G401.6 (cell line): ENCODE data around the gene NPS.

Experiments
- FAIRE-seq: peaks from 2 replicates; lab custom pipeline; 2012; peaks lifted over from hg19 to GRCh38; lab: Jason Lieb, UNC

The NPS gene

GRCh38 chr10:127561647-127562046 is 12.5 kb downstream of the NPS start:
- no peak for FAIRE-seq

DNA sequence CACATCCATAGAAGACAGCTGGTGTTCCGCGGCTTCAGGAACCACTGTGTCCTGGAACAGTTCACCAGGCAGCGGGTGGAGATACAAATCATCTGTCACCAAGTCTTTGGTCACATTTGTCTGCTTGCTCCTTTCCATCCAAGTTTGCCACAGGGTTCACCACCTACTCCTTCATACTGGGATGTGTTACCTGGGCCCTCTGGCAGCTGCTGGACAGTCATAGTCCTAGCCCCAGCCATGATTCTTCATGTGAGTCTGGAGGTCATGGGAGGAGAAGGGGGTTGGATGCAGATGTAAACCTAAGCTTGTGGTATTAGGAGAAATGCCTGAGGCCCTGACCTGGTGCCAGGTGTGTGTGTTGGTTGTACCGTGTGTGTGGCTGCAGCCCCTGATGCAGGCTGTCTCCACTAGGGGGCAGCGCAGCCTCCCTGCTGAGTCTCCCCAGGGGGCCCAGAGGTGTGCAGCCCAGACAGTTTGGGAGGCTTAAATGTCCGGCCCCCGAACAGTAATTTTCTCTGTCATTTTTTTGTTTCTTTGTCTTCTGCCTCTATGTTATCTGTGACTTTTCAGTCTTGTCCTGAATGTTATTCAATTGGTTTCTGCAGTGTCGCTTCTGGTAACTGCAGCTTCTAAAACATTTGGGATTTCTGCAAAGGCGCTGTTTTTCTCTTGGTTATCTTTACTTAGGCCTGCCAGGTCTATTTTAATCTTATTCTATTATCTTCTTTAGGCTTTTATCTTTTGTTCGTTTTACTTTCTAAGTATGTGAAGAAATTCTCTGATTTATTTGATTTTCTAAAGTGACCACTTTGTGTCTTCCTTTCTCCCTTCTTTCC is 14.8 kb downstream of the NPS start:
- no peak for FAIRE-seq

DNA sequence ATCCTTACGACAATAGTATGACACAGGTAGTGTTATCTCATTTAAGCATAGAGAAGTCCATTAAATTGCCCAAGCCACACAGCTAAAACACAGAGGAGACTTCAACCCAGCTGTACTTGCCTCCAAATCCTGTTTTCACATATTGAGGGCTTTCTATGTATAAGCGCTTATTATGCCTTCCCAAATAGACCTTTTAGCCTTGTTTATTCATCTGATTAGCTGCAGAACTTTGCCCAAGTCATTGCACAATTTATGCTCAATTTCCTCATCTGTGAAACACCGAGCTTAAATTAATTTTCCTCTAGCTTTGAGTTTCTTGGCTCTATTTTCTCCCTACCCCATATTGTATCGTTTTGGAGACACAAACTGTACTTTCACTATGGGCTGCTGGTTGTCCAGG is 15.5 kb downstream of the NPS start:
- no peak for FAIRE-seq

DNA sequence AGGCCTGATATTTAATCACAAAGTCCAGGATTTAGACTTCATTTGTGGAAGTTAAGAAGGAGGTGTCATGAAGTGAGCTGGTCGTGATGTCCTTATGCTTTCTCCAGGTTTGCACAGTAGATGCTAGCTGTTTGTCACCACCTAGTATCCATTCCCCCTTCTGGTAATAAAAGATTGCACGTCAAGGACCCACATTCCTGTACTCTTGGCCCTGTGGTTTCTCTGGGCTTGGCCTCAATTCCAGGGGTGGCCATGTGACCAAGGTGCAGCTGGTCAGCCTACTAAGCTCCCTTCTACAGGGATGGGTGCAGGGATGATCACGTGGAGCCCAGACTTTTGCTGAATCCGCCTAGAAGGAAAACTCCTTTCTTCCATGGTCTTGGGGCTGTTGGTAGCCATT is 16.5 kb downstream of the NPS start:
- FAIRE-seq, result no peak

DNA sequence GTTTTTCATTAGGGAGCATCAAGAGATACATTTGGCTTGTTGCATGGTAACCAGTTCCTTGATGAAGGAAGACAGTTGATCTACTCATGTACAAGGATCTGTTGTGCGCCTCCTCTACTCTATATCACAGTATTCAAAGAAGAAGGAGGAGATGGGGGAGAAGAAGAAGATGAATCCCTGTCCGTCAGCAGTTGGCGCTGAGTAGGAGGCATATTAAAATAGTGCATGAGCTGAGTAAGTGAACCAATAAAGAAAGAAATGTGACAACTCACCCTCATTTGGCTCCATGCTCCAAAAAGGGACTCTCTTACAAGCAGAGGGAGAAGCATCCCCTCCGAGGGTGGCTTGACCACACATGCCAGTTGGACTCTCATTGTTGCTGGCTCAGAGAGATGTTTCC is 20.1 kb downstream of the NPS start:
- FAIRE-seq, result no peak

GRCh38 chr10:127570036-127570435 is 20.9 kb downstream of the NPS start:
- FAIRE-seq, result no peak

DNA sequence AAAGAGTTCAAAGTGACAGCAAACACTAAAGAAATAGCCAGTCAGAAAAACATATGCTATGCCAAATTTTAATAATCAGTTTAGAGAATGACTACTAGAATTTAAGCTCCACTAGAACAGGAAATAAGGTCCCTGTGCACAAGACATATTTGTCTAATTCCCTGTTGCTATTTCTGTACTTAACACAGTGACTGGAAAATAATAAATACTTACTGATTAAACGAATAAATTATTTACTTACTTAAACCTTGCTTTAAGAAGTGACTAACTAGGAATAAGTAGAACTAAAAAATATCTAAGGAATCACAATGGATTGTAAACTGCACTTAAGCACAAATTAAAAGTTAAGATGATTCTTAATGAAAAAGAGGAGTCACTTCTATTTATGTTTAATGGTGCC is 22.3 kb downstream of the NPS start:
- FAIRE-seq, result no peak

DNA sequence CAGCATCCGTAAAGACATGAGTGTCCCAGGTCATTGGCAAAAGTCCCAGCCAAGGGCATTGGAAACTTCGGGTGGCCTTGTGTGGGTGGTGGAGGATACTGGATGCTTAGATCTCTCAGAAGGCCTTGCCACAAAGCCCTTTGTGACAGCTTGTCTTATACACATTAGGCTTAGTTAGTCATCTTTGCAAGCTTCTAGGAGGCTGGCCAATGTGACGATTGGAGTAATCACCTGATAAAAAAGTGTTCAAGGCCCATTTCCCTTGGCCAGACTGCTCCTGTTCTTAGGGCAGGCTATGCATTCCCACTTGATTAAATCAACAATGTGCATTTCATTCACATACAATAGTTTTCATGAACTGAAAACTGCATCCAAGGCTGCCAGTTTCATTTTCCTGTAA is 26.9 kb downstream of the NPS start:
- no peak for FAIRE-seq

- no peak for FAIRE-seq
These were observed 27.6 kb downstream of the NPS start for GRCh38 chr10:127576740-127577161.

- FAIRE-seq, result peak; percentile 47
These were observed 28.5 kb downstream of the NPS start for GRCh38 chr10:127577376-127578258.

GRCh38 chr10:127578259-127578960 is 29.3 kb downstream of the NPS start:
- FAIRE-seq, result no peak

DNA sequence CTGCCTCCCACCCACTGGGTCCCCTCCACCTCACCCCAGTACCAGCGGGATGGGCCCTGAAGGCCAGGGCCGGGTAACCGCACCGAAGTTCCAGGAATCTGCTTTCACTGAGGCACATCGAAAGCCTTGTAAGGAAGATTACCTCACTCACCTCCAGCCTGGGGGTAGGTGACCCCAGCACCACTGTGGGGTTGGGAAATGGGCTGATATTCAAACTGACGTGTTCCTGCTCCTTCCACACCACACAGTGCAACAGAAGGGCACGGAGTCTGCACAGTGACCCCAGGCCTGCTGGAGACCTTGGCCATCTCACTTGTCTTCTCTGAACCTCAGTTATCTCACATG is 29.8 kb downstream of the NPS start:
- FAIRE-seq, result no peak

DNA sequence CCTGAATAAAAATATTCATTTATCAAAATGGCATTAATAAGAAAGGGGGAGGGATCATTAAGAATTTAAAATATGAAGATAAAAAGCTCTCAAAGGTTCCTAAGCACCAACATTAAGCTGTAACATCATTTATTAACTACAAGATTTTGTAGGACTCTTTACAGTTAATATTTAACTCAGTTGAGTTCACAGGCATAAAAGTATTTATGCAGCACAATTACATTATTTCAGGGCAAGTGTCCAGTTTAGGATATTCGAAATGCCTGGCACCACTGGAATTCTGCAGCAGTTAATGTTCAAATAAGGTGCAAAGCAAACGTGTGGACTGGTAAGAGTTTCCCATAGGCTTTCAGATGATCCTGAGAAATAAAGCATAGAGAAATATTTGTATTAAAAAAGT is 30.5 kb downstream of the NPS start:
- no peak for FAIRE-seq

- FAIRE-seq, result no peak
These were observed 31.7 kb downstream of the NPS start for GRCh38 chr10:127580822-127581221.

DNA sequence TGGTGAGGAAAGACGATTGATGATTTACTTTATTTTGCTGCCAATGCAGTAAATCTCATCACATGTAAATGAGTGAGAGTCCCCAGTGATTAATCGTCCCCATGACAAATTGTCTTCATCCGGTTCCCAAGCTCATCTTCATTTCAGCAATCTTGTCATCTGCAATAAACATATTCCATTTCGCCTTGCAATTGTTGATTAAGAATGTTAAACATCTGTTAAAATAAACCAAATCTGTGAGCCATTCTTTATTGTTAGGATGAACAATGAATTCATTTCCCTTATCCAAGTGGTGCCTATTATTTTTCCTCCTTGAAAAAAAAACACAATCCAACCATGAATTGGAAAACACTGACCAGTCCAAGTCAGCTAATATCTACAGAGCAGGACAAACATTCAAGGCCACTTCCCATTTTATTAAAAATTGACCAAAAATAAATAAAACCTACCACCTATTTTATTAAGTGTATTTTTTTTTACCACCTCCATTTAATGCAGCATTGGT is 36.5 kb downstream of the NPS start:
- no peak for FAIRE-seq

DNA sequence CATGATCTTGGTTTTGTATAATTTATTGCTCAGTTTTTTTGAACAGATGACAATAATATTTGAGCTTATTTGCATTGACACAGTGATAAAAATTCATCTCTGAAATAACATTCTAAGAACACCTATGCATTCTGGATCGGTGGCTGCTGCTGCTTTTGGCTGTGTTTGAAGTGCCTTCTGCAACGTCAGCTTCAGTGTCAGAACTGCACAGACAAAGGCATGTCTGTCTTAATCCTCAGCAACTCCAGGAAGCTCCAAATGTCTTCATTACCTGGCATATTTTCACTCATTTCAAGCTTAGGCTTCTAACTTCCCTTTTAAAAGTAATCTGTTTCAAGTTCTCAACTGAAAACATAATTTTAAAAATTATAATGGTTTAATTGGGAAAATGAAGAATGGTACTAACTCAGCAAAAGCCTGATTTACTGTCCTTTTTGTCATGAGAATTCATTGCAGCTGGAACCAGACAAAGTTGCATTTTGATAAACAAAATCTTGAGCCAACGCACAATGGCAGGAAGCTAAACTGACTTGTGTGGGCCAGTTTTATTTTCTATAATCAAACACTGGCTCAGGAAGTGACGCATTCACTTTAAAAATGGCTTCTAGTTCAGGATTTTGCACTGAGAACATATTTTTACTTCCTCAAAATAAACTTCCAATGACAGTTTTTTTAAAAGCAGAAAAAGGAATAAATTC is 38.7 kb downstream of the NPS start:
- FAIRE-seq, result no peak

GRCh38 chr10:127592586-127592985 is 43.5 kb downstream of the NPS start:
- FAIRE-seq, result no peak

DNA sequence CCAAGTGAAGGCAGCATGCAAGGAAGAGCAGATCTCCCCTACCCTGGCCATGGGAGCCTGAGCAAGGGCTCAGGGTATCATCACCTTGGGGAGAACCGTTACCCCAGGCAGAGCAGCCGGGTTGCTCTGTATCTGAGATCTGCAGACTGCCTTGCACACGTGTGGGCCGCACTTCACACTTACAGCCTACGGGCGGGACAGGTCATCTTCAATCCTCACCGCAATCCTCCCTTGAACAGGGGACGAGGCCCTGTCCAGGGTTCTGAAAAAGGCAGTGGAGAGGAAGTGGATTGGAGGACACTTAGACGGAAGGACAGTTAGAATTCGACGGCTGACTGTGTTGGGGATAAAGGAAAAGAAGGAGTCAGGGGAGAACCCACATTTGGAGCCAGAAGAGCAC is 51.4 kb downstream of the NPS start:
- FAIRE-seq, result no peak
